SK-N-SH treated with all-trans-retinoic acid at 6 μM for 48 hours (cell line): ENCODE data around the gene THSD7A.

Source experiments
- ATAC-seq: fragments of 200-7000 bp; cut with Tn5 transposase; 3 replicates; pipeline ENCODE4 v1.9.1; 2020; ENCODE audit warnings: mild to moderate bottlenecking, moderate library complexity
- ARNTL ChIP-seq: fragments of 450-650 bp; formaldehyde crosslinking; IDR thresholded peaks from 2 replicates; pipeline ENCODE4 v1.5.0; 2020; ENCODE audit warnings: low read depth, mild to moderate bottlenecking, moderate library complexity, borderline replicate concordance
- BACH2 ChIP-seq: fragments of 250-450 bp; sonication (Bioruptor Pico); IDR thresholded peaks from 2 replicates; pipeline ENCODE4 v1.9.0; 2021; ENCODE audit warnings: mild to moderate bottlenecking, borderline replicate concordance
- CREB5 ChIP-seq: fragments of 250-450 bp; sonication (Bioruptor Pico); IDR thresholded peaks from 2 replicates; pipeline ENCODE4 v1.5.1; 2020; ENCODE audit warnings: low read depth, mild to moderate bottlenecking, moderate library complexity
- CSDC2 ChIP-seq: fragments of 250-450 bp; sonication (Bioruptor Pico); IDR thresholded peaks from 2 replicates; pipeline ENCODE4 v1.5.0; 2020; ENCODE audit warnings: mild to moderate bottlenecking, moderate library complexity
- CSRNP3 ChIP-seq: fragments of 250-450 bp; sonication (Bioruptor Pico); IDR thresholded peaks from 2 replicates; pipeline ENCODE4 v1.5.1; 2021; ENCODE audit warnings: mild to moderate bottlenecking, moderate library complexity
- ESRRG ChIP-seq: fragments of 250-450 bp; sonication (Bioruptor Pico); IDR thresholded peaks from 2 replicates; pipeline ENCODE4 v1.6.1; 2021; ENCODE audit warnings: mild to moderate bottlenecking
- GLIS3 ChIP-seq: fragments of 250-450 bp; sonication (Bioruptor Pico); IDR thresholded peaks from 2 replicates; pipeline ENCODE4 v1.5.0; 2020; ENCODE audit warnings: mild to moderate bottlenecking, moderate library complexity
- ISL1 ChIP-seq: fragments of 250-450 bp; sonication (Bioruptor Pico); IDR thresholded peaks from 2 replicates; pipeline ENCODE4 v2.1.2; 2022; ENCODE audit warnings: mild to moderate bottlenecking, moderate library complexity
- PATZ1 ChIP-seq: fragments of 250-450 bp; sonication (Bioruptor Pico); IDR thresholded peaks from 2 replicates; pipeline ENCODE4 v1.8.0; 2020; ENCODE audit warnings: mild to moderate bottlenecking, moderate library complexity, borderline replicate concordance
- POU6F1 ChIP-seq: fragments of 250-450 bp; sonication (Bioruptor Pico); IDR thresholded peaks from 2 replicates; pipeline ENCODE4 v1.8.0; 2021; ENCODE audit warnings: low read depth, mild to moderate bottlenecking, moderate library complexity, borderline replicate concordance
- PPARA ChIP-seq: fragments of 250-450 bp; sonication (Bioruptor Pico); IDR thresholded peaks from 2 replicates; pipeline ENCODE4 v1.5.0; 2020; ENCODE audit warnings: mild to moderate bottlenecking, borderline replicate concordance
- RARB ChIP-seq: fragments of 250-450 bp; sonication (Bioruptor Pico); IDR thresholded peaks from 2 replicates; pipeline ENCODE4 v1.8.0; 2021; ENCODE audit warnings: mild to moderate bottlenecking, moderate library complexity
- SNAI2 ChIP-seq: fragments of 250-450 bp; sonication (Bioruptor Pico); IDR thresholded peaks from 2 replicates; pipeline ENCODE4 v1.5.0; 2020; ENCODE audit warnings: mild to moderate bottlenecking, moderate library complexity
- TCF4 ChIP-seq: fragments of 250-450 bp; sonication (Bioruptor Pico); IDR thresholded peaks from 2 replicates; pipeline ENCODE4 v1.8.0; 2021; ENCODE audit warnings: mild to moderate bottlenecking, moderate library complexity, borderline replicate concordance
- TOX ChIP-seq: fragments of 250-450 bp; sonication (Bioruptor Pico); IDR thresholded peaks from 2 replicates; pipeline ENCODE4 v1.8.0; 2021; ENCODE audit warnings: mild to moderate bottlenecking, moderate library complexity, borderline replicate concordance
- TSHZ2 ChIP-seq: fragments of 250-450 bp; sonication (Bioruptor Pico); IDR thresholded peaks from 2 replicates; pipeline ENCODE4 v1.5.0; 2020; ENCODE audit warnings: mild to moderate bottlenecking, moderate library complexity
- ZFP3 ChIP-seq: fragments of 250-450 bp; sonication (Bioruptor Pico); IDR thresholded peaks from 2 replicates; pipeline ENCODE4 v1.5.0; 2020; ENCODE audit warnings: mild to moderate bottlenecking, moderate library complexity
- ZFP30 ChIP-seq: fragments of 450-650 bp; formaldehyde crosslinking; IDR thresholded peaks from 2 replicates; pipeline ENCODE4 v1.5.0; 2022; ENCODE audit warnings: mild to moderate bottlenecking, moderate library complexity
- ZNF565 ChIP-seq: fragments of 450-650 bp; formaldehyde crosslinking; conservative IDR thresholded peaks from 2 replicates; pipeline ENCODE4 v1.5.0; 2020; ENCODE audit warnings: low read depth, mild to moderate bottlenecking, moderate library complexity
- ZNF70 ChIP-seq: fragments of 450-650 bp; formaldehyde crosslinking; IDR thresholded peaks from 2 replicates; pipeline ENCODE4 v1.5.0; 2020; ENCODE audit warnings: mild to moderate bottlenecking, moderate library complexity
- ZNF8 ChIP-seq: fragments of 450-650 bp; formaldehyde crosslinking; IDR thresholded peaks from 2 replicates; pipeline ENCODE4 v1.5.0; 2020; ENCODE audit warnings: mild to moderate bottlenecking, moderate library complexity

THSD7A gene

GRCh38 chr7:11507929-11508328 is 324.1 kb downstream of the THSD7A start:
- ATAC-seq, result no peak
- no peak for TF ChIP-seq ZNF70 (CRISPR knock-in tag)
- TF ChIP-seq SNAI2 (CRISPR knock-in tag), result no peak
- TF ChIP-seq CSDC2 (CRISPR knock-in tag), result no peak
- no peak for TF ChIP-seq TCF4
- TF ChIP-seq BACH2 (CRISPR knock-in tag), result no peak
- no peak for TF ChIP-seq TOX
- no peak for TF ChIP-seq ZFP3 (CRISPR knock-in tag)
- no peak for TF ChIP-seq PATZ1
- no peak for TF ChIP-seq ZNF8 (CRISPR knock-in tag)
- no peak for TF ChIP-seq RARB (CRISPR knock-in tag)
- TF ChIP-seq ESRRG (CRISPR knock-in tag), result no peak
- TF ChIP-seq POU6F1 (CRISPR knock-in tag), result no peak
- TF ChIP-seq CSRNP3, result no peak
- no peak for TF ChIP-seq ARNTL (CRISPR knock-in tag)

- no peak for ATAC-seq
- no peak for TF ChIP-seq ESRRG (CRISPR knock-in tag)
Measured at GRCh38 chr7:11506417-11506816, 325.6 kb downstream of the THSD7A start.

- TF ChIP-seq GLIS3 (CRISPR knock-in tag), result no peak
- TF ChIP-seq SNAI2 (CRISPR knock-in tag), result no peak
- TF ChIP-seq ZNF70 (CRISPR knock-in tag), result no peak
- TF ChIP-seq CSDC2 (CRISPR knock-in tag), result no peak
- no peak for TF ChIP-seq ISL1 (CRISPR knock-in tag)
- ATAC-seq, result no peak
Measured at GRCh38 chr7:11505471-11505985, 326.5 kb downstream of the THSD7A start.

GRCh38 chr7:11492307-11492706 is 339.7 kb downstream of the THSD7A start:
- TF ChIP-seq ISL1 (CRISPR knock-in tag), result no peak
- no peak for TF ChIP-seq RARB (CRISPR knock-in tag)
- TF ChIP-seq BACH2 (CRISPR knock-in tag), result no peak
- TF ChIP-seq TOX, result no peak
- TF ChIP-seq ZFP3 (CRISPR knock-in tag), result no peak
- TF ChIP-seq TCF4, result no peak
- TF ChIP-seq PATZ1, result no peak
- TF ChIP-seq, all 23 proteins: peak for 0
- ATAC-seq, result no peak

- ATAC-seq, result no peak
- TF ChIP-seq RARB (CRISPR knock-in tag), result no peak
- TF ChIP-seq ZFP30 (CRISPR knock-in tag), result no peak
- TF ChIP-seq TSHZ2 (CRISPR knock-in tag), result no peak
- TF ChIP-seq TCF4, result no peak
- TF ChIP-seq PPARA, result no peak
- no peak for TF ChIP-seq PATZ1
- TF ChIP-seq ZNF8 (CRISPR knock-in tag), result no peak
- TF ChIP-seq BACH2 (CRISPR knock-in tag), result no peak
- TF ChIP-seq CREB5, result no peak
- no peak for TF ChIP-seq ZFP3 (CRISPR knock-in tag)
- TF ChIP-seq ESRRG (CRISPR knock-in tag), result no peak
- no peak for TF ChIP-seq SNAI2 (CRISPR knock-in tag)
- TF ChIP-seq ZNF70 (CRISPR knock-in tag), result no peak
- TF ChIP-seq CSDC2 (CRISPR knock-in tag), result no peak
- TF ChIP-seq ZNF565 (CRISPR knock-in tag), result no peak
Measured at GRCh38 chr7:11491811-11492210, 340.2 kb downstream of the THSD7A start.
